Keratinocyte (primary cell): Measurements from ENCODE around the gene MSANTD1. TPM values are rescaled to one million over a fixed set of nuclear protein-coding genes. Genes with fewer than 3 reads are reported as not detected.

Experiments used
- DNase-seq: peaks from one replicate; pipeline ENCODE4 v3.0.0-alpha.2; 2011; ENCODE audit warnings: low read depth, missing footprints, low spot score
- FAIRE-seq: peaks from 2 replicates; lab custom pipeline; 2011; peaks lifted over from hg19 to GRCh38; lab: Jason Lieb, UNC
- H2AFZ ChIP-seq: 2 replicates; pipeline ENCODE4 v1.6.0; 2012; ENCODE audit warnings: low read length, control low read depth, inconsistent platforms; ENCODE audit not compliant: control insufficient read depth
- H3K27ac ChIP-seq: 2 replicates; pipeline ENCODE4 v1.5.1; 2011; ENCODE audit warnings: low read length; ENCODE audit not compliant: control insufficient read depth, insufficient read depth
- H3K27me3 ChIP-seq: 3 replicates; pipeline ENCODE4 v1.6.0; 2011; ENCODE audit warnings: low read length; ENCODE audit not compliant: control insufficient read depth, insufficient read depth; ENCODE audit errors: extremely low read depth
- H3K36me3 ChIP-seq, 2 experiments: 2 replicates in 1 of 2; 3 replicates in 1 of 2; pipeline ENCODE4 v1.5.1; 2011; ENCODE audit warnings: low read length in 2 of 2, mild to moderate bottlenecking in 1 of 2; ENCODE audit not compliant: control insufficient read depth in 2 of 2, insufficient read depth in 2 of 2; ENCODE audit errors: extremely low read depth in 1 of 2
- H3K4me1 ChIP-seq: 3 replicates; pipeline ENCODE4 v1.5.1; 2011; ENCODE audit warnings: low read length; ENCODE audit not compliant: control insufficient read depth, insufficient read depth; ENCODE audit errors: extremely low read depth
- H3K4me2 ChIP-seq: 3 replicates; pipeline ENCODE4 v1.6.0; 2011; ENCODE audit warnings: low read depth, low read length; ENCODE audit not compliant: control insufficient read depth, insufficient read depth; ENCODE audit errors: extremely low read depth
- H3K4me3 ChIP-seq, 3 experiments: fragments of 200-600 bp in 1 of 3; sonication (generic) in 1 of 3; 2 replicates in 2 of 3; 3 replicates in 1 of 3; pipeline ENCODE4 v1.5.1; 2011 to 2016; ENCODE audit warnings: low read length in 3 of 3, mild to moderate bottlenecking in 3 of 3, control low read depth in 2 of 3, inconsistent platforms in 1 of 3, low read depth in 1 of 3, mixed read lengths in 1 of 3, mixed run types in 1 of 3, moderate library complexity in 1 of 3; ENCODE audit not compliant: control insufficient read depth in 2 of 3, insufficient read depth in 2 of 3; ENCODE audit errors: extremely low read depth in 1 of 3
- H3K79me2 ChIP-seq: 2 replicates; pipeline ENCODE4 v1.6.0; 2012; ENCODE audit warnings: low read length; ENCODE audit not compliant: control insufficient read depth, insufficient read depth
- H3K9ac ChIP-seq: 3 replicates; pipeline ENCODE4 v1.6.0; 2011; ENCODE audit warnings: low read length; ENCODE audit not compliant: control insufficient read depth, insufficient read depth; ENCODE audit errors: extremely low read depth
- H3K9me1 ChIP-seq: 3 replicates; pipeline ENCODE4 v1.6.0; 2011; ENCODE audit warnings: low read length; ENCODE audit not compliant: control insufficient read depth, insufficient read depth; ENCODE audit errors: extremely low read depth
- H3K9me3 ChIP-seq: 2 replicates; pipeline ENCODE4 v1.5.1; 2012; ENCODE audit warnings: low read depth, low read length; ENCODE audit not compliant: control insufficient read depth
- H4K20me1 ChIP-seq: 3 replicates; pipeline ENCODE4 v1.6.0; 2011; ENCODE audit warnings: low read length; ENCODE audit not compliant: control insufficient read depth, insufficient read depth; ENCODE audit errors: extremely low read depth
- EZH2 ChIP-seq: IDR thresholded peaks from one replicate; pipeline ENCODE4 v1.6.1; 2012; ENCODE audit warnings: inconsistent platforms, mild to moderate bottlenecking, low read length, moderate library complexity
- dilution Hi-C: fragments of 300-500 bp; cut with MboI; formaldehyde crosslinking; loops from one replicate; pipeline ENCODE4 v1.7.0; 2020; ENCODE audit warnings: low sequenced_read_pairs; ENCODE audit not compliant: extremely low pct_ligation_motif_present
- polyA plus RNA-seq, 5 experiments: library from polyadenylated mRNA; depleted of rRNA in 3 of 5; stranded (reverse) in 3 of 5; stranded (forward) in 1 of 5; unstranded in 1 of 5; fragments of >200 nt; gene quantifications; 1 replicate in 1 of 5; 2 replicates in 3 of 5; 3 replicates in 1 of 5; pipeline versions ENCODE4 v1.2.1 to v1.2.3, GENCODE V29; 2011 to 2012; ENCODE audit warnings: missing spikeins in 2 of 5, low read depth in 1 of 5, low replicate concordance in 1 of 5
- TF ChIP-seq, protein P1 (sequence below), 3 experiments: IDR thresholded peaks in 1 of 3; conservative IDR thresholded peaks in 1 of 3; optimal IDR thresholded peaks in 1 of 3; 2 replicates in 2 of 3; 3 replicates in 1 of 3; pipeline versions ENCODE3 to v1.5.1; 2011; ENCODE audit warnings: low read length in 3 of 3, mild to moderate bottlenecking in 3 of 3, moderate library complexity in 2 of 3, control low read depth in 1 of 3, inconsistent platforms in 1 of 3; ENCODE audit not compliant: insufficient read depth in 2 of 3; ENCODE audit errors: extremely low read depth in 1 of 3

Gene MSANTD1
- polyA plus RNA-seq, 1 donor (not counting 4 experiments of a cell fraction or from before 2014, with no cell fraction given), result not detected

DNA sequence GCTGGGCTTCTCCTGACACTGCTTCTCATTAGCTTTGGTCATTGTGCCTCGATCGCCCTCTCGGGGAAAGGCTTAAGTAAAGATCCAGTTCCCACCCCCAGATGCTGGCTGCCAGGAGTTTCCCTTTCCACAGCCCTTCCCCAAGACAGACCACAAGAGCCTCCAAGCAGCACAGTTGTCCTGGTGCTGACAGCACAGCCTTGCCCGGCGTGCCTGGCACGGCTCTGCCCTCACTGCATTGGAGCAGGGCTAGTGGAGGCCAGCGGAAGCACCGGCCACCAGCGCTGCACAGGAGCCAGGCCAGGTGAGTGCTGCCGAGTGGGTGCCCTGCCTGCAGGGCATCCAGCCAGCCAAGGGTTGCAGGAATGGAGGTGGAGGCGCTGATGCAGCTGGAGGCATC lies 9.7 kb upstream of the MSANTD1 start:
- H4K20me1 ChIP-seq, result no peaks in the 10 kb centered on the region
- TF ChIP-seq EZH2, result no peak
- TF ChIP-seq, protein P1, sequence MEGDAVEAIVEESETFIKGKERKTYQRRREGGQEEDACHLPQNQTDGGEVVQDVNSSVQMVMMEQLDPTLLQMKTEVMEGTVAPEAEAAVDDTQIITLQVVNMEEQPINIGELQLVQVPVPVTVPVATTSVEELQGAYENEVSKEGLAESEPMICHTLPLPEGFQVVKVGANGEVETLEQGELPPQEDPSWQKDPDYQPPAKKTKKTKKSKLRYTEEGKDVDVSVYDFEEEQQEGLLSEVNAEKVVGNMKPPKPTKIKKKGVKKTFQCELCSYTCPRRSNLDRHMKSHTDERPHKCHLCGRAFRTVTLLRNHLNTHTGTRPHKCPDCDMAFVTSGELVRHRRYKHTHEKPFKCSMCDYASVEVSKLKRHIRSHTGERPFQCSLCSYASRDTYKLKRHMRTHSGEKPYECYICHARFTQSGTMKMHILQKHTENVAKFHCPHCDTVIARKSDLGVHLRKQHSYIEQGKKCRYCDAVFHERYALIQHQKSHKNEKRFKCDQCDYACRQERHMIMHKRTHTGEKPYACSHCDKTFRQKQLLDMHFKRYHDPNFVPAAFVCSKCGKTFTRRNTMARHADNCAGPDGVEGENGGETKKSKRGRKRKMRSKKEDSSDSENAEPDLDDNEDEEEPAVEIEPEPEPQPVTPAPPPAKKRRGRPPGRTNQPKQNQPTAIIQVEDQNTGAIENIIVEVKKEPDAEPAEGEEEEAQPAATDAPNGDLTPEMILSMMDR (optimal IDR thresholded peaks at IDR 0.05 in 1 of 3, IDR thresholded peaks at IDR 0.05 in 1 of 3, conservative IDR thresholded peaks at IDR 0.05 in 1 of 3; ENCODE audit: extremely low read depth in 1 of 3, insufficient read depth in 2 of 3, low read length in 3 of 3), result no peak
- no peak overlapping the region for H3K27ac ChIP-seq
- no peak overlapping the region for H3K4me3 ChIP-seq
- dilution Hi-C loops, result no loop called here
- no peaks in the 10 kb centered on the region for H3K4me1 ChIP-seq
- H3K36me3 ChIP-seq, result peaks cover 22 to 28% of the 10 kb centered on the region in 2 experiments
- no peak overlapping the region for H3K4me2 ChIP-seq
- FAIRE-seq (no peak), DNase-seq (no peak)
- no peaks in the 10 kb centered on the region for H3K79me2 ChIP-seq
- no peak overlapping the region for H3K9ac ChIP-seq
- no peaks in the 10 kb centered on the region for H3K9me3 ChIP-seq
- no peak overlapping the region for H2AFZ ChIP-seq
- no peaks in the 10 kb centered on the region for H3K9me1 ChIP-seq
- H3K27me3 ChIP-seq, result no peaks in the 10 kb centered on the region

GRCh38 chr4:3239998-3240920 lies 8.7 kb upstream of the MSANTD1 start:
- no peaks in the 10 kb centered on the region for H3K9me3 ChIP-seq
- no peak overlapping the region for H3K4me3 ChIP-seq
- no peak overlapping the region for H2AFZ ChIP-seq
- no peaks in the 10 kb centered on the region for H3K9me1 ChIP-seq
- H3K36me3 ChIP-seq, result peaks cover 21 to 27% of the 10 kb centered on the region in 2 experiments
- H3K79me2 ChIP-seq, result no peaks in the 10 kb centered on the region
- DNase-seq (no peak), FAIRE-seq (no peak)
- no peak overlapping the region for H3K9ac ChIP-seq
- H3K27me3 ChIP-seq, result no peaks in the 10 kb centered on the region
- H3K4me1 ChIP-seq, result no peaks in the 10 kb centered on the region
- no peak overlapping the region for H3K27ac ChIP-seq
- H3K4me2 ChIP-seq, result no peak overlapping the region
- H4K20me1 ChIP-seq, result no peaks in the 10 kb centered on the region
- TF ChIP-seq, protein P1 (optimal IDR thresholded peaks at IDR 0.05 in 1 of 3, IDR thresholded peaks at IDR 0.05 in 1 of 3, conservative IDR thresholded peaks at IDR 0.05 in 1 of 3; ENCODE audit: extremely low read depth in 1 of 3, insufficient read depth in 2 of 3, low read length in 3 of 3), result no peak
- no peak for TF ChIP-seq EZH2
- dilution Hi-C loops, result no loop called here
